OCI-LY1 (cell line): ENCODE measurements around the gene EIF4EBP2.

Experiments
- H2AFZ ChIP-seq: fragments of 200-600 bp; sonication (generic), shearing (Covaris generic); 2 replicates; pipeline ENCODE4 v1.6.0; 2014; ENCODE audit warnings: antibody characterized with exemption, mild to moderate bottlenecking, low read length
- H3F3A ChIP-seq: fragments of 200-600 bp; sonication (generic), shearing (Covaris generic); 2 replicates; pipeline ENCODE4 v1.6.0; 2014; ENCODE audit warnings: mild to moderate bottlenecking, antibody characterized with exemption, low read length, moderate library complexity; ENCODE audit not compliant: insufficient read depth
- H3K27ac ChIP-seq: fragments of 200-600 bp; sonication (generic); 2 replicates; pipeline ENCODE4 v1.5.1; 2014; ENCODE audit warnings: low read length, mixed run types, mild to moderate bottlenecking, low read depth; ENCODE audit not compliant: poor library complexity, severe bottlenecking
- H3K27me3 ChIP-seq: fragments of 200-600 bp; sonication (generic); 2 replicates; pipeline ENCODE4 v1.6.0; 2014; ENCODE audit warnings: antibody characterized with exemption, mild to moderate bottlenecking, low read length, moderate library complexity; ENCODE audit not compliant: insufficient read depth
- H3K36me3 ChIP-seq: fragments of 200-600 bp; sonication (generic); 2 replicates; pipeline ENCODE4 v1.6.1; 2014; ENCODE audit warnings: mild to moderate bottlenecking, antibody characterized with exemption, low read length, moderate library complexity, mixed read lengths; ENCODE audit not compliant: insufficient read depth
- H3K4me1 ChIP-seq: fragments of 200-600 bp; sonication (generic); 2 replicates; pipeline ENCODE4 v1.5.1; 2014; ENCODE audit warnings: mild to moderate bottlenecking, low read length, moderate library complexity; ENCODE audit not compliant: insufficient read depth, severe bottlenecking
- H3K4me2 ChIP-seq: fragments of 200-600 bp; sonication (generic), shearing (Covaris generic); 2 replicates; pipeline ENCODE4 v1.6.1; 2014; ENCODE audit warnings: low read length
- H3K4me3 ChIP-seq: fragments of 200-600 bp; sonication (generic); 2 replicates; pipeline ENCODE4 v1.5.1; 2014; ENCODE audit warnings: low read length, low read depth, mild to moderate bottlenecking, mixed read lengths; ENCODE audit not compliant: poor library complexity, severe bottlenecking
- H3K79me2 ChIP-seq: fragments of 200-600 bp; shearing (Covaris generic); 2 replicates; pipeline ENCODE4 v1.6.1; 2016; ENCODE audit warnings: mixed run types, low read length, mixed read lengths; ENCODE audit not compliant: insufficient read depth
- H3K9ac ChIP-seq: fragments of 200-600 bp; sonication (generic), shearing (Covaris generic); 2 replicates; pipeline ENCODE4 v1.6.1; 2014; ENCODE audit warnings: mild to moderate bottlenecking, low read length, mixed read lengths
- H3K9me2 ChIP-seq: fragments of 200-600 bp; sonication (generic), shearing (Covaris generic); 2 replicates; pipeline ENCODE4 v1.6.1; 2014; ENCODE audit warnings: low read depth, mild to moderate bottlenecking, low read length, mixed read lengths
- H3K9me3 ChIP-seq: fragments of 200-600 bp; shearing (Covaris generic); 2 replicates; pipeline ENCODE4 v1.6.1; 2014; ENCODE audit warnings: low read length, mixed read lengths
- H4K20me1 ChIP-seq: fragments of 200-600 bp; sonication (generic), shearing (Covaris generic); 2 replicates; pipeline ENCODE4 v1.6.0; 2016; ENCODE audit warnings: mild to moderate bottlenecking, low read length; ENCODE audit not compliant: insufficient read depth
- EZH2 ChIP-seq: fragments of 200-600 bp; sonication (generic), shearing (Covaris generic); IDR thresholded peaks from 2 replicates; pipeline ENCODE4 v1.8.0; 2017; ENCODE audit warnings: borderline replicate concordance, mixed run types, mild to moderate bottlenecking, antibody characterized with exemption, low read length, moderate library complexity, mixed read lengths
- TF ChIP-seq, protein P1 (sequence below): fragments of 200-600 bp; sonication (generic), shearing (Covaris generic); IDR thresholded peaks from 2 replicates; pipeline ENCODE4 v1.5.1; 2017; ENCODE audit warnings: mild to moderate bottlenecking, antibody characterized with exemption, low read length, moderate library complexity, mixed read lengths

Gene EIF4EBP2

DNA sequence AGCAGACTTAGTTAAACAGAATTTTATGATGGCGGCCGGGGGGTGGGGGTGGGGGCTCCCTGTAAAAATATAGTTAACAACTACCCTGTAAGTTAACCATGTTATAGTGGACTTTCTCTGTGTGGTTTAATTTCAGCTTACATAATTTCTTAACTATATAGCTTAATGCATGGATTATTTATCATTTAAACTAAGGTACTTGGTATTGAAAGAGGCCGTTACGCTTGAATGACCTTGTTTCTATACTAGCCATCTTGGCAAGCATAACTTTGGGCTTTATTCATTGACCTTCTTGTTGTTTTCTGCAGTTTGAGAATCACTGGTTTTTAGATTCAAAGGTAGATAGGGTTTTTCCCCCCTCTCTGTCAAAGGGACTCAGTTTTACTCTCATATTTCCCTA lies 8.4 kb downstream of the EIF4EBP2 start:
- H3K9me2 ChIP-seq = no peaks in the 10 kb centered on the region
- peaks cover 53% of the 10 kb centered on the region for H3K79me2 ChIP-seq
- no peaks in the 10 kb centered on the region for H3K27me3 ChIP-seq
- no peak overlapping the region for H3K4me2 ChIP-seq
- no peak overlapping the region for H2AFZ ChIP-seq
- H3K9ac ChIP-seq = no peak overlapping the region
- no peaks in the 10 kb centered on the region for H3K4me1 ChIP-seq
- no peak overlapping the region for H3K4me3 ChIP-seq
- no peak overlapping the region for H3K27ac ChIP-seq
- peaks cover 26% of the 10 kb centered on the region for H3K36me3 ChIP-seq
- TF ChIP-seq EZH2 = no peak
- TF ChIP-seq, protein P1, sequence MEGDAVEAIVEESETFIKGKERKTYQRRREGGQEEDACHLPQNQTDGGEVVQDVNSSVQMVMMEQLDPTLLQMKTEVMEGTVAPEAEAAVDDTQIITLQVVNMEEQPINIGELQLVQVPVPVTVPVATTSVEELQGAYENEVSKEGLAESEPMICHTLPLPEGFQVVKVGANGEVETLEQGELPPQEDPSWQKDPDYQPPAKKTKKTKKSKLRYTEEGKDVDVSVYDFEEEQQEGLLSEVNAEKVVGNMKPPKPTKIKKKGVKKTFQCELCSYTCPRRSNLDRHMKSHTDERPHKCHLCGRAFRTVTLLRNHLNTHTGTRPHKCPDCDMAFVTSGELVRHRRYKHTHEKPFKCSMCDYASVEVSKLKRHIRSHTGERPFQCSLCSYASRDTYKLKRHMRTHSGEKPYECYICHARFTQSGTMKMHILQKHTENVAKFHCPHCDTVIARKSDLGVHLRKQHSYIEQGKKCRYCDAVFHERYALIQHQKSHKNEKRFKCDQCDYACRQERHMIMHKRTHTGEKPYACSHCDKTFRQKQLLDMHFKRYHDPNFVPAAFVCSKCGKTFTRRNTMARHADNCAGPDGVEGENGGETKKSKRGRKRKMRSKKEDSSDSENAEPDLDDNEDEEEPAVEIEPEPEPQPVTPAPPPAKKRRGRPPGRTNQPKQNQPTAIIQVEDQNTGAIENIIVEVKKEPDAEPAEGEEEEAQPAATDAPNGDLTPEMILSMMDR = no peak
- H3F3A ChIP-seq = no peaks in the 10 kb centered on the region
- H4K20me1 ChIP-seq = no peaks in the 10 kb centered on the region
- H3K9me3 ChIP-seq = no peaks in the 10 kb centered on the region

DNA sequence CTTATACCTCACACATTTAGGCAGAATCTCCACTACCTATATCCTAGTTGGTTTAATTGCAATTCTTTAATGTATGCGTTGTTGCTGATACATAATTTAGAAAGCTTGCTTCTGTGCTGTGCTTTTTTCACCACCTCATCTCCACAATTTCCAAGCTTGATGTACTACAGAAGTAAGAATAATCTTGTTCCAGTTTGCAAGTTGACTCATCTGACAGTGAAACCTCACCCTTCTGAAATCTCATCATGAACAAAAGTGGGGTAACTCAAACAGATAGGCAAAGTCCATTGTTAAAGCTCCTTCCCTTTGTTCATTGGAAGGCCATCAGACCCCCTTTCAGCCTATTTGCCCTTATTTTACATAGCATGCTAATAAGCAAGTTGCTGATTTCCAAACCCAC lies 13.6 kb downstream of the EIF4EBP2 start:
- Histone ChIP-seq H3K4me3 (no peak overlapping the region), H4K20me1 (no peaks in the 10 kb centered on the region), H2AFZ (no peak overlapping the region), H3K4me1 (no peaks in the 10 kb centered on the region), H3F3A (no peaks in the 10 kb centered on the region), H3K27ac (no peak overlapping the region), H3K79me2 (peaks cover 15% of the 10 kb centered on the region), H3K9me2 (no peaks in the 10 kb centered on the region), H3K9ac (no peak overlapping the region), H3K27me3 (no peaks in the 10 kb centered on the region), H3K4me2 (no peak overlapping the region), H3K9me3 (no peaks in the 10 kb centered on the region), H3K36me3 (peaks cover 32% of the 10 kb centered on the region)
- no peak for TF ChIP-seq EZH2
- TF ChIP-seq, protein P1 = no peak

DNA sequence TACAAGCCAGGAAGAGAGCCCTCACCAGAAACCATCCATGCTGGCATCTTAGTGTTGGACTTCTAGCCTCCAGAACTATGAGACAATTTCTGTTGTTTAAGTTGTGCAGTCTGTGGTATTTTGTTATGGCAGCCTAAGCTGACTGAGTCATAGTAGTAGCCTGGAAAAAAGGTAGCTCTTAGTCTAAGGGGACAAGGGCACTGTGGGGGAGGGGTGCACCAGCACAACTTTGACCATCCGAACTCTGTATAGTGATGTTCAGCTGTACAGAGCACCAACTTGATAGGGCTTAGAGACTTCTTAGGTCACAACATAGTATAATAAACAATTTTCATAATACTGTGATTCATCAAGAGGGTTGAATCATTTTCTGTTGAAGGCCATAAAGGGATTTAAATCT lies 14.3 kb downstream of the EIF4EBP2 start:
- H2AFZ ChIP-seq = no peak overlapping the region
- no peaks in the 10 kb centered on the region for H3F3A ChIP-seq
- H3K27me3 ChIP-seq = no peaks in the 10 kb centered on the region
- H4K20me1 ChIP-seq = no peaks in the 10 kb centered on the region
- peaks cover 12% of the 10 kb centered on the region; the same call in 1 of the 2 replicates for H3K79me2 ChIP-seq
- peaks cover 38% of the 10 kb centered on the region for H3K36me3 ChIP-seq
- no peak overlapping the region for H3K4me3 ChIP-seq
- H3K4me2 ChIP-seq = no peak overlapping the region
- H3K9me2 ChIP-seq = no peaks in the 10 kb centered on the region
- H3K4me1 ChIP-seq = no peaks in the 10 kb centered on the region
- TF ChIP-seq, protein P1 = no peak
- H3K27ac ChIP-seq = no peak overlapping the region
- no peak overlapping the region for H3K9ac ChIP-seq
- H3K9me3 ChIP-seq = no peaks in the 10 kb centered on the region
